Peyer's patch (tissue), 4 donors: Measurements from ENCODE around the gene CADPS. TPM values are rescaled to one million over a fixed set of nuclear protein-coding genes. Genes with fewer than 3 reads are reported as not detected.

Experiments used
- DNase-seq, 3 donors: peaks; one replicate each; pipeline ENCODE4 v3.0.0-alpha.2; 2017 to 2019
- H3K27ac ChIP-seq, 4 donors: fragments of 200-600 bp; sonication (generic); one replicate each; pipeline ENCODE4 v1.5.1; 2016 to 2019
- H3K27me3 ChIP-seq, 2 donors: fragments of 200-600 bp; sonication (generic); one replicate each; pipeline ENCODE4 v1.5.1; 2019
- H3K36me3 ChIP-seq, 3 donors: fragments of 200-600 bp; sonication (generic); one replicate each; pipeline ENCODE4 v1.5.1; 2016 to 2019
- H3K4me1 ChIP-seq, 4 donors: fragments of 200-600 bp; sonication (generic); one replicate each; pipeline ENCODE4 v1.5.1; 2016 to 2019
- H3K4me3 ChIP-seq, 4 donors: fragments of 200-600 bp; sonication (generic); 1 replicate in 3 of 4; 2 replicates in 1 of 4; pipeline ENCODE4 v1.5.1; 2016 to 2019; ENCODE audit warnings: mild to moderate bottlenecking in 1 of 4
- H3K9me3 ChIP-seq, 4 donors: fragments of 200-600 bp; sonication (generic); one replicate each; pipeline ENCODE4 v1.5.1; 2016 to 2019; ENCODE audit warnings: mild to moderate bottlenecking in 1 of 4
- POLR2A ChIP-seq, 2 donors: fragments of 450-650 bp; IDR thresholded peaks; one replicate each; pipeline ENCODE4 v1.5.1; 2017; ENCODE audit warnings: antibody characterized with exemption in 2 of 2, mild to moderate bottlenecking in 2 of 2, moderate library complexity in 2 of 2
- total RNA-seq, 4 donors: library from RNA; depleted of rRNA; stranded (reverse); fragments of >200 nt; gene quantifications; one replicate each; pipeline ENCODE4 v1.1.0, GENCODE V29; 2016
- TF ChIP-seq, protein P1 (sequence below), 6 experiments: fragments of 450-650 bp in 4 of 6; fragments of 200-600 bp in 2 of 6; sonication (generic) in 1 of 6; IDR thresholded peaks; one replicate each; pipeline ENCODE4 v1.5.1; 2017 to 2019; ENCODE audit warnings: antibody characterized with exemption in 6 of 6, mild to moderate bottlenecking in 3 of 6, moderate library complexity in 1 of 6

Gene CADPS
- total RNA-seq, 4 donors from 2014 or later = 6.4 to 29.7 (median 18.1) TPM

DNA sequence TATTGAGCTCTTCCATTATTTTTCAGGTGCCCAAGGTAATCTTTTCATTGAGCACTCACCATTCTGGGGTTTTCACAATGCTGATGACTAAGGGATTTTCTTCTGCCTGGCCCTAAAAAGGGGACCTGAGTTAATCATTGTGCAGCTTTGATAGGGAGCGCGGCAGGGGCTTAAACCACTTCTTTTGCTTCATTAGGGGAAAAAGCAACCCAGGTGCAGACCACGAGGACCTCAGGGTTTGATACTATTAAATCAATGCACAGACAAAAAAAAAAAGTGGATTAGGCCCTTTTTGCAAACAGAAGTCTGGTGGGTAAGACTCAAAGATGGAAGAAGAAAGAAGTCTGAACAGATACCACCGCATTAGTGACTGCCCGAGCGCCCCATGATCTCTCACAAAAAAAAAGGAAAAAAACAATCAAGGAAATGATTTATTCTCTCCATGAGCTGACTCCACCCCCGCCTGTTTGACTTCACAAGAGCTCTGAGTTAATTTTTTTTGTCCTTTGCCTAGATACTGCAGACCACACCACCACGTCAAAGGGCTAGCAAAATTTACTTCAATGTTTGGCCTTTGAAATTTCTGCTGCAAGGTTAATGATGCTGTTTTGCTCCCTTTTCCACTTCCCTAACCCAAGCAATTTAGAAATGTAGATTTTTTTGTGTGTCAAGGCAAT, 423.9 kb downstream of the CADPS start:
- DNase-seq = no peak
- Histone ChIP-seq H3K9me3 (no peaks in the 10 kb centered on the region), H3K4me1 (no peaks in the 10 kb centered on the region), H3K36me3 (no peaks in the 10 kb centered on the region), H3K27ac (no peak overlapping the region), H3K4me3 (no peak overlapping the region), H3K27me3 (no peaks in the 10 kb centered on the region)
- TF ChIP-seq, protein P1, sequence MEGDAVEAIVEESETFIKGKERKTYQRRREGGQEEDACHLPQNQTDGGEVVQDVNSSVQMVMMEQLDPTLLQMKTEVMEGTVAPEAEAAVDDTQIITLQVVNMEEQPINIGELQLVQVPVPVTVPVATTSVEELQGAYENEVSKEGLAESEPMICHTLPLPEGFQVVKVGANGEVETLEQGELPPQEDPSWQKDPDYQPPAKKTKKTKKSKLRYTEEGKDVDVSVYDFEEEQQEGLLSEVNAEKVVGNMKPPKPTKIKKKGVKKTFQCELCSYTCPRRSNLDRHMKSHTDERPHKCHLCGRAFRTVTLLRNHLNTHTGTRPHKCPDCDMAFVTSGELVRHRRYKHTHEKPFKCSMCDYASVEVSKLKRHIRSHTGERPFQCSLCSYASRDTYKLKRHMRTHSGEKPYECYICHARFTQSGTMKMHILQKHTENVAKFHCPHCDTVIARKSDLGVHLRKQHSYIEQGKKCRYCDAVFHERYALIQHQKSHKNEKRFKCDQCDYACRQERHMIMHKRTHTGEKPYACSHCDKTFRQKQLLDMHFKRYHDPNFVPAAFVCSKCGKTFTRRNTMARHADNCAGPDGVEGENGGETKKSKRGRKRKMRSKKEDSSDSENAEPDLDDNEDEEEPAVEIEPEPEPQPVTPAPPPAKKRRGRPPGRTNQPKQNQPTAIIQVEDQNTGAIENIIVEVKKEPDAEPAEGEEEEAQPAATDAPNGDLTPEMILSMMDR (IDR thresholded peaks at IDR 0.05) = no peak
- TF ChIP-seq POLR2A (IDR thresholded peaks at IDR 0.05) = no peak

DNA sequence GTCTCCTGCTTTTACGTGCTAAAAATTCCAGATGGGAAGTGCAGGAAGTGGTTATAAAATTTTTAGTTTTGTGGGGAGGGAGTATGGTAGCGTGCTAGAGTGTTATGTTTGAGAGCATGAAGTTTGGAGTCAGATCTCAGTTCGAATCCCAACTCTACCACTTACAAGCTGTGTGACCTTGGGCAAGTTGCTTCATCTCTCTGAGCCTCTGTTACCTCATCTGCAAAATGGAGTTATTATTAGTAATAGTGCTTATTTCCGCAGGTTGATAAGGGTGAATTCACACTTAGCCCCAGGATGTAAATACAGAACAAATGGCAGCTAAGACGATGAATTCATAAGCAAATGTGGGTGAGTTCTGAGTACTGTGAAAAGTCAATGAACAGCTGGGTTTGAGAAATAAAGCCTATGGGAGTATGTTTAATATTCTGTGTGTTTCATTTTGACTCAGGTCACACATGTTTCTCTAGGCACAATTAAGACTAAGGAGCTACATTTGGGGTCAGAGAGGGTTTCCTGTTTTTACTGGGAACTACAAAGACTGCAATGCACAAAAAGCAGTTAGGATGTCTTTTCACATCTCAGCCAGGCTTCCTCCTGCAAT, 428.8 kb downstream of the CADPS start:
- Histone ChIP-seq H3K9me3 (no peaks in the 10 kb centered on the region), H3K4me1 (no peaks in the 10 kb centered on the region), H3K36me3 (no peaks in the 10 kb centered on the region), H3K27ac (no peak overlapping the region), H3K4me3 (no peak overlapping the region), H3K27me3 (no peaks in the 10 kb centered on the region)
- DNase-seq = no peak
- TF ChIP-seq, protein P1 (IDR thresholded peaks at IDR 0.05) = no peak
- TF ChIP-seq POLR2A (IDR thresholded peaks at IDR 0.05) = no peak

- Histone ChIP-seq H3K4me3 (no peak overlapping the region), H3K27me3 (no peaks in the 10 kb centered on the region)
Observed at GRCh38 chr3:62445275-62445674, 429.9 kb downstream of the CADPS start.

GRCh38 chr3:62439978-62440377, 435.2 kb downstream of the CADPS start:
- no peak for DNase-seq
- no peak overlapping the region for H3K4me3 ChIP-seq
- H3K4me1 ChIP-seq = no peaks in the 10 kb centered on the region
- no peak for TF ChIP-seq POLR2A (IDR thresholded peaks at IDR 0.05)
- TF ChIP-seq, protein P1 (IDR thresholded peaks at IDR 0.05) = no peak
- H3K36me3 ChIP-seq = no peaks in the 10 kb centered on the region
- H3K27me3 ChIP-seq = no peaks in the 10 kb centered on the region
- H3K9me3 ChIP-seq = no peaks in the 10 kb centered on the region
- H3K27ac ChIP-seq = no peak overlapping the region

More at GRCh38 chr3:62445275-62445674, 429.9 kb downstream of the CADPS start:
- Histone ChIP-seq H3K9me3 (no peaks in the 10 kb centered on the region), H3K4me1 (no peaks in the 10 kb centered on the region), H3K27ac (no peak overlapping the region), H3K36me3 (no peaks in the 10 kb centered on the region)
- DNase-seq = no peak
- no peak for TF ChIP-seq POLR2A (IDR thresholded peaks at IDR 0.05)

DNA sequence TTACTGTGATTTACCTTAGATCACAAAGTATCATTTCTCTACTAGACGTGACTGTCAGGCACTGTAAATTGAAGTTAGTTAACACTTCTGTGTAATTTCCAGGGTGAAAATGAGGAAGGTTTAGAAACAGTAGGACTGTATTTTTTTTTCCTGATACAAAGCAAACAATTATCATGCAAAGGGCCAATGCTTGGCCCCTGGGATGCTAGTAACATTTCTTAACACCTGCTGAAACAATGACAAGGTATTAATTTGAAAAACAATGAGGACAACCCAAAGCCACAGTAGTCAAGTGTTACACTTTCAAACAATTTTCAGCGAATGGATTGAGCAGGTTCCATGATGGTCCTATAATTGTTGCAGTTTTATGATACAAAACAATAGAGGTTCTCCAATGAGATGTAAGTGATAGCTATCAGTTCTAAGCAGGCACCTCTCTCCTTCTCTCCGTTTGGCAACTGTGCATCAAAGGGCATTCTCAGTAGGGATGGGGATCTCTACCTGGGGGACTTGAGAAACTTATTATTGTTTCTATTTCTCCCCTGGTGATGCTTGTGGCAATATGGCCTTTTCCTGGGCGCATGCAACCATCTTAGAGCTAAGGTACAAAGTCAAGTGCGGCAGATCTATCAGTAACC, 435.9 kb downstream of the CADPS start:
- H3K4me1 ChIP-seq = no peaks in the 10 kb centered on the region
- H3K27me3 ChIP-seq = no peaks in the 10 kb centered on the region
- no peak overlapping the region for H3K27ac ChIP-seq
- DNase-seq = no peak
- no peak overlapping the region for H3K4me3 ChIP-seq
- TF ChIP-seq POLR2A (IDR thresholded peaks at IDR 0.05) = no peak
- TF ChIP-seq, protein P1 (IDR thresholded peaks at IDR 0.05) = no peak
- no peaks in the 10 kb centered on the region for H3K9me3 ChIP-seq
- no peaks in the 10 kb centered on the region for H3K36me3 ChIP-seq

GRCh38 chr3:62436785-62437184, 438.4 kb downstream of the CADPS start:
- no peak overlapping the region for H3K27ac ChIP-seq
- no peaks in the 10 kb centered on the region for H3K27me3 ChIP-seq
- no peaks in the 10 kb centered on the region for H3K9me3 ChIP-seq
- no peaks in the 10 kb centered on the region for H3K36me3 ChIP-seq
- no peak overlapping the region for H3K4me3 ChIP-seq
- DNase-seq = no peak
- TF ChIP-seq POLR2A (IDR thresholded peaks at IDR 0.05) = no peak
- TF ChIP-seq, protein P1 (IDR thresholded peaks at IDR 0.05) = no peak
- H3K4me1 ChIP-seq = no peaks in the 10 kb centered on the region
